T-helper 17 cell (primary cell): Measurements from ENCODE around the gene LARP1B. TPM values are rescaled to one million over a fixed set of nuclear protein-coding genes. Genes with fewer than 3 reads are reported as not detected.
"Not testable (repeated sequence)": the region's sequence is repeated elsewhere in the genome, so short reads cannot be mapped to it uniquely, and the experiment has no call there.

Experiments used
- ATAC-seq: fragments of 150-1000 bp; cut with Tn5 transposase; 2 replicates; pipeline ENCODE4 v1.10.0; 2021; ENCODE audit warnings: mild to moderate bottlenecking, moderate library complexity
- DNase-seq, 3 donors: peaks; one replicate each; pipeline versions ENCODE4 v3.0.0 to v3.0.0-alpha.2; 2020 to 2021
- H3K9me3 ChIP-seq: one replicate; pipeline ENCODE4 v1.7.0; 2013; ENCODE audit warnings: low read length, mild to moderate bottlenecking; ENCODE audit not compliant: control insufficient read depth, poor library complexity, severe bottlenecking
- H3K27ac Mint-ChIP-seq: one replicate; pipeline ENCODE4 v1.8.0; 2022; ENCODE audit warnings: mild to moderate bottlenecking, moderate library complexity, mixed read lengths
- H3K27me3 Mint-ChIP-seq: one replicate; pipeline ENCODE4 v1.8.0; 2022; ENCODE audit warnings: mixed read lengths
- H3K36me3 Mint-ChIP-seq: one replicate; pipeline ENCODE4 v1.8.0; 2022; ENCODE audit warnings: low read depth, mixed read lengths
- H3K4me1 Mint-ChIP-seq: one replicate; pipeline ENCODE4 v1.8.0; 2022; ENCODE audit warnings: mild to moderate bottlenecking, mixed read lengths
- H3K4me3 Mint-ChIP-seq: one replicate; pipeline ENCODE4 v1.8.0; 2022; ENCODE audit warnings: mild to moderate bottlenecking, moderate library complexity, mixed read lengths
- total RNA-seq, 4 donors: library from RNA in 2 of 4; stranded (reverse) in 2 of 4; gene quantifications; one replicate each; pipeline ENCODE4 v1.2.3 and lab custom pipeline; 2022 to 2026

The LARP1B gene
- 10 to 100 TPM; 11.1 to 13.4 TPM for total RNA-seq
- 27.7 to 48.6 reads per million in 2 donors for total RNA-seq (lab: John Stamatoyannopoulos, UW)

DNA sequence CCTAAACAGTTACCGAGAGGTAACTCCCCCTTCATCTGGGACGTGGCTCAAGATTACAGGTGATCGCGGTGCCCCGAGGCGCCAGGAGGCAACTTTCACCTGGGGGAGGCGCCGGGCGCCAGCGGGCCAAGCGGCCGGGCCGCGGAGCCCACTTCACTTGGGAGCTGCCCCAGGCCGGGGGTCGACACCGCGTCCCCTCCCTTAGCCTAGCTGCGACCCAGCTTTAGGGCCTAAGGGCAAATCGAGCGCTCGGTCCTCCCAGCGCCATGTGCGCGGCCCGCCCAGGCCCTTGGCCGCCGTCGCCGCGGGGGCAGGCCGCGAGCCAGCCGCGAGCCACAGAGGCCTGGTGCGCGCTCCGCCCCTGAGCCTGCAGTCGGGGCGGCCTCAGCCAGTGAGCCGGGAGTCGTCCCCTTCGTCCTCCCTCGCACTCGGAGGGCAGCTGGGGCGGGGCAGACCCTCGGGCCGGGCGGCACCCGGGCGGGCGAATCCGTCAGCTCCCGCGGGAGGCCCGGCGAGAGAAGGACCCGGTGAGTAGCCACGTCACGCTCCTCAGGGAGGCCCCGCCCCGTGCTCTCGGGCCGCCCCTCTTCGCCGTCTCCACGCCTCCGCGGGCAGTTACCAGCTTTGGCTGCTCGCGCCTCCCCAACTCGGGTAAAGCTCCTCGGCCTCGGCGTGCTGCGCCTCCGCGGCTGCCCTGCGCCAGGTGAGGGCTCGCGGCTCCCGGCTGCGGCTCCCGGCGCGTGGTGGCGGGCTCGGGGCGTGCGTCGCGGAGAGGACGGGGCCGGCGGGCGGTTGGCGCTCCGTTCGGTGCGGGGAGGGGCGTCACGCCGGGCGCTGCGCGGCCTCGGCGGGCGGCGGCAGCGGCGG lies at the start of gene LARP1B:
LARP1B (plus strand) TSS at position 614 of the 867 bp plus-strand sequence. CDS start 13,640 bp downstream, outside the sequence.
- peaks cover 8% of the 10 kb centered on the region for H3K4me1 Mint-ChIP-seq
- no peaks in the 10 kb centered on the region for H3K36me3 Mint-ChIP-seq
- no peaks in the 10 kb centered on the region for H3K27me3 Mint-ChIP-seq
- peak within 1 kb of the TSS; percentile 87 for H3K4me3 Mint-ChIP-seq
- H3K9me3 ChIP-seq = no peaks in the 10 kb centered on the region
- ATAC-seq (peak; percentile 90), DNase-seq (peak; percentile 85 to 87 (median 86))
- peak within 1 kb of the TSS; percentile 79 for H3K27ac Mint-ChIP-seq

DNA sequence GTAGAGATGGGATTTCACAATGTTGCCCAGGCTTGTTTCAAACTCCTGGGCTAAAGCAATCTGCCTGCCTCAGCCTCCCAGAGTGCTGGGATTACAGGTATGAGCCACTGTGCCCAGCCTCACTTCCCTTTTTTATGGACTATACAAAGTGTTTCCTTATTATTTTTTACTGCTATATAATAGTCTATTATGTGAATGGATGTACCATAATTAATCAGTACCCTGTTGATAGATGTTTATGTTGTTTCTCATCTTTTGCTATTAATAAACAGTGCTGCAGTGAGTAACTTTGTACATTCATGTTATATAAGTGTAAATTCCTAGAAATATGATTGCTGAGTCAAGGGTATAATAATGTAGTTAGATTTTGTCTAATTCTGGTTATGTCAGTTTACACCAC lies 35.8 kb upstream of the LARP1B start:
- H3K9me3 ChIP-seq = no peaks in the 10 kb centered on the region
- no peak overlapping the region for H3K4me3 Mint-ChIP-seq
- H3K36me3 Mint-ChIP-seq = peaks cover 7% of the 10 kb centered on the region
- no peak for DNase-seq
- no peak for ATAC-seq
- H3K27me3 Mint-ChIP-seq = no peaks in the 10 kb centered on the region
- no peaks in the 10 kb centered on the region for H3K4me1 Mint-ChIP-seq
- no peak overlapping the region for H3K27ac Mint-ChIP-seq

DNA sequence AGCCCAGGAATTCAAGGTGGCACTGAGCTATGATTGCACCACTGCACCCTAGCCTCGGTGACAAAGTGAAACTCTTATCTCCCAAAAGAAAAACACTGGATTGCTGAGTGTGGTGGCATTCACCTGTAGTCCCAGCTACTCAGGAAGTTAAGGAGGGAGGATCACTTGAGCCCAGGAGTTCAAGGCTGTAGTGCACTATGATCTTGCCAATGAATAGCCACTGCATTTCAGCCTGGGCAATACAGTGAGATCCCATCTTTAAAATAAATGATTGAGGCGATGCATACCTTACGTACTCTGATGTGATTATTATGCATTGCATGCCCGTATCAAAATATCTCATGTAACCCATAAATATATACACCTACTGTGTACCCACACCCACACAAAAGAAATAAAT lies 31.2 kb upstream of the LARP1B start:
- peaks cover 3% of the 10 kb centered on the region for H3K4me1 Mint-ChIP-seq
- peaks cover 3% of the 10 kb centered on the region for H3K36me3 Mint-ChIP-seq
- DNase-seq (no peak), ATAC-seq (no peak)
- H3K4me3 Mint-ChIP-seq = no peak overlapping the region
- H3K27me3 Mint-ChIP-seq = no peaks in the 10 kb centered on the region
- H3K27ac Mint-ChIP-seq = no peak overlapping the region
- no peaks in the 10 kb centered on the region for H3K9me3 ChIP-seq

DNA sequence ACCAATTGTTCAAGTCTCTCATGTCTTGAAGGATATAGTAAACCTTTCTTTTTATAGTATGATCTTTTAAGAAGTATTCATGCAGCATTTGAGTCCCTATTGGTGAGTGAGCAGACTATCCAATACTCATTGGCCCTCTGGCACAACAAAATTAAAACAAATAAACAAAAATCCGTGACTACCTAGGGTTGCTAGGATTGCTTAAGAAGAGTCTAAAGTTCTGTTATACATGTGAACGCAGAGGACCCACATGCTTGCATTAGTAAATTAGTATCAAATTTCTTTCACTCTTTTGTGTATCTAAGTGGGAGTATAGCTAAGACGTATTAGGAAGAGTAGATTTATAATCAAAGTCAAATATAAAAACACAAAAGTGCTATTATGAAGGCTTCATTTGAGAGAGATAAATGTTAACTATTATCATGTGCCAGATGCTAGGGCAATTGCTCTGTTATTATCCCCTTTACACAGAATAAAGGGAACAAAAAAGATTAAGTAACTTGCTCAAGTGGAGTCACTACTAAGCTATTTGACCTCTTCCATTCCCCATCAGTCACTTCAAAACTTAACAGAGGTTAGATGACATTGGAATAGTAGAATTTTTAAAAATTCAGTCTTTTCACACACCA lies 29.2 kb upstream of the LARP1B start:
- Mint-ChIP-seq H3K4me3 (no peak overlapping the region), H3K4me1 (peaks cover 3% of the 10 kb centered on the region), H3K27me3 (no peaks in the 10 kb centered on the region), H3K36me3 (peaks cover 3% of the 10 kb centered on the region), H3K27ac (no peak overlapping the region)
- H3K9me3 ChIP-seq = no peaks in the 10 kb centered on the region
- no peak for DNase-seq
- ATAC-seq = no peak

DNA sequence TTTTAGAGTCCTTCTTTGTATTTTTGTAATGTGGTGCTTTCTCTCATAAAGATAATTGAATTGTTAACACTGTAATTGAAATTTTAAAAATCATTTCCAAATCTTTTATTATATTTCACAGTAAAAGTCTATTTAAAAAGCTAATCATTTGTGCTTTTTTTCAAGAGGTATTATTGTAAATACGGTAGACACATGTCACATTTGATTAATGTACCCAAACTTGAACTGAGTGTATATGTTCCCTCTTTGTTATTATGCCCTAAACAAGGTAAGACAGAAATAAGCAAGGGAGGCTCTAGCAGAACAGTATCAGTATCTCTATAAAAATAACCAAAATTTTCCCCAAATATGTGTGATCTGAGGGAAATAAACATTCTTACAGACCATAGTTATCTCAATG lies 21.5 kb upstream of the LARP1B start:
- no peaks in the 10 kb centered on the region for H3K9me3 ChIP-seq
- no peak overlapping the region for H3K27ac Mint-ChIP-seq
- H3K4me3 Mint-ChIP-seq = no peak overlapping the region
- ATAC-seq = no peak
- H3K36me3 Mint-ChIP-seq = no peaks in the 10 kb centered on the region
- no peaks in the 10 kb centered on the region for H3K4me1 Mint-ChIP-seq
- no peak for DNase-seq
- H3K27me3 Mint-ChIP-seq = no peaks in the 10 kb centered on the region

DNA sequence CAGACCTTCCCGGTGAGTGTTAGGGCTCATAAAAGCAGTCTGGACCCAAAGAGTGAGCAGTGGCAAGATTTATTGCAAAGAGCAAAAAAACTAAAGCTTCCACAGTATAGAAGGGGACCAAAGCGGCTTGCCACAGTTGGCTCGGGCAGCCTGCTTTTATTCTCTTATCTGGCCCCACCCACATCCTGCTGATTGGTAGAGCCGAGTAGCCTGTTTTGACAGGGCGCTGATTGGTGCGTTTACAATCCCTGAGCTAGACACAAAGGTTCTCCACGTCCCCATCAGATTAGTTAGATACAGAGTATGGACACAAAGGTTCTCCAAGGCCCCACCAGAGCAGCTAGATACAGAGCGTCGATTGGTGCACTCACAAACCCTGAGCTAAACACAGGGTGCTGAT lies 14.1 kb upstream of the LARP1B start:
- peak overlapping the region; percentile 29 for H3K27ac Mint-ChIP-seq
- DNase-seq, H3K9me3 ChIP-seq, ATAC-seq, H3K36me3 Mint-ChIP-seq, H3K4me1 Mint-ChIP-seq, H3K4me3 Mint-ChIP-seq, H3K27me3 Mint-ChIP-seq: not testable (repeated sequence)

DNA sequence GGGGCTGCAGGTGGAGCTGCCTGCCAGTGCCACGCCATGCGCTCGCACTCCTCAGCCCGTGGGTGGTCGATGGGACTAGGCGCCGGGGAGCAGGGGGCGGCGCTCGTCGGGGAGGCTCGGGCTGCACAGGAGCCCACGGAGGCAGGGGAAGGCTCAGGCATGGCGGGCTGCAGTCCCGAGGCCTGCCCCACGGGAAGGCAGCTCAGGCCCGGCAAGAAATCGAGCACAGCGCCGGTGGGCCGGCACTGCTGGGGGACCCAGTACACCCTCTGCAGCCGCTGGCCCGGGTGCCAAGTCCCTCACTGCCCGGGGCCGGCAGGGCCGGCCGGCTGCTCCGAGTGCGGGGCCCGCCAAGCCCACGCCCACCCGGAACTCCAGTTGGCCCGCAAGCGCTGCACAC lies 13.6 kb upstream of the LARP1B start:
- not testable (repeated sequence) for ATAC-seq, H3K27ac Mint-ChIP-seq, H3K4me1 Mint-ChIP-seq, H3K36me3 Mint-ChIP-seq, DNase-seq, H3K4me3 Mint-ChIP-seq, H3K9me3 ChIP-seq, H3K27me3 Mint-ChIP-seq

DNA sequence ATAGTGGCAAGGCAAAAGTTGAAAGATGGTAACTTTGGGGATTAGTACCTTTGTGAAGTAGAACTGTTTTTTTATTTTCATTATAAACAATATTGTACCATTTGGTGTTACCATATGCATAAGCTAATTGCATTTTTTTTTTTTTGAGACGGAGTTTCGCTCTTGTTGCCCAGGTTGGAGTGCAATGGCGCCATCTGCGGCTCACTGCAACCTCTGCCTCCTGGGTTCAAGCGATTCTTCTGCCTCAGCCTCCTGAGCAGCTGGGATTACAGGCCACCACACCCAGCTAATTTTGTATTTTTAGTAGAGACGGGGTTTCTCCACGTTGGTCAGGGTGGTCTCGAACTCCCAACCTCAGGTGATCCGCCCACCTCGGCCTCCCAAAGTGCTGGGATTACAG lies 9.9 kb upstream of the LARP1B start:
- not testable (repeated sequence) for H3K27me3 Mint-ChIP-seq, H3K4me3 Mint-ChIP-seq, ATAC-seq, DNase-seq, H3K9me3 ChIP-seq, H3K27ac Mint-ChIP-seq, H3K36me3 Mint-ChIP-seq, H3K4me1 Mint-ChIP-seq

DNA sequence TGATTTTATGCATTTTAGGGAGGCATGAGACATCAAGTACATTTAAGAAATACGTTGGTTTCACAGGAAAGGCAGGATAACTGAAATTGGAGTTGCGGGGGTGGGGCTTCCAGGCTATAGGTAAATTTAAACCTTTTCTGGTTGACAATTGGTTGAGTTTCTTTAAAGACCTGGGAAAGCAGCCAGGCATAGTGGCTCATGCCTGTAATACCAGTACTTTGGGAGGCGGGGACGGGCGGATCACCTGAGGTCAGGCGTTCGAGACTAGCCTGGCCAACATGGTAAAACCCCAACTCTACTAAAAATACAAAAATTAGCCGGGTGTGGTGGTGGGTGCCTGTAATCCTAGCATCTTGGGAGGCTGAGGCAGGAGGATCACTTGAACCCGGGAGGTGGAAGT lies 6.2 kb upstream of the LARP1B start:
- H3K4me3 Mint-ChIP-seq, H3K9me3 ChIP-seq, ATAC-seq, H3K27ac Mint-ChIP-seq, H3K27me3 Mint-ChIP-seq, H3K36me3 Mint-ChIP-seq, H3K4me1 Mint-ChIP-seq, DNase-seq: not testable (repeated sequence)

DNA sequence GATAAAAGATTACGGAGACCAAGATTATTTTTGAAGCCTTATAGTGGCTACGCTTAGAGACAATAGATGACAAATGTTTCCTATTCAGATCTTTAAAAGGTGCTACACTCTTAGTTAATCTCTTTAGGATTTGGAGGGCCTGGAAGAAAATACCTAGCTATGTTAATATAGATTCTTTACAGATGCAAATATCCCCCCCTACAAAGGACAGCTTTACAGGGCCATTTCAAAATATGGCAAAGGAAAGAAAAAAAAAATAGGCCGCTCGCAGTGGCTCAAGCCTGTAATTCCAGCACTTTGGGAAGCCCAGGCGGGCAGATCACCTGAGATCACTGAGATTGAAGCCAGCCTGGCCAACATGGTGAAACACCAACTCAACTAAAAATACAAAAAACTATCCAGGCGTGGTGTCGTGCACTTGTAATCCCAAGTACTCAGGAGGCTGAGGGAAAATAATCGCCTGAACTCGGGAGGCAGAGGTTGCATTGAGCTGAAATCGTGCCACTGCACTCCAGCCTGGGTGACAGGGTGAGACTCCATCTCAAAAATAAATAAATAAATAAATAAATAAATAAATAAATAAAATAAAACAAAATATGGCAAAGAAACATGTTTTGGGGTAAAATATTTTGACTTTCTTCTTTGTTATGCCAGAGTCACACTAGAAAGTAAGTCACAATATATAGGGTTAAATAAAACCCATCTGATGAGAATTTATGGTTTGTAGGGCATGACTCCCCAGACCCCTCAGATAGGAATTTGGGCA lies 5.5 kb upstream of the LARP1B start:
- not testable (repeated sequence) for H3K4me3 Mint-ChIP-seq, ATAC-seq, H3K27me3 Mint-ChIP-seq, H3K9me3 ChIP-seq, DNase-seq, H3K36me3 Mint-ChIP-seq, H3K27ac Mint-ChIP-seq, H3K4me1 Mint-ChIP-seq

DNA sequence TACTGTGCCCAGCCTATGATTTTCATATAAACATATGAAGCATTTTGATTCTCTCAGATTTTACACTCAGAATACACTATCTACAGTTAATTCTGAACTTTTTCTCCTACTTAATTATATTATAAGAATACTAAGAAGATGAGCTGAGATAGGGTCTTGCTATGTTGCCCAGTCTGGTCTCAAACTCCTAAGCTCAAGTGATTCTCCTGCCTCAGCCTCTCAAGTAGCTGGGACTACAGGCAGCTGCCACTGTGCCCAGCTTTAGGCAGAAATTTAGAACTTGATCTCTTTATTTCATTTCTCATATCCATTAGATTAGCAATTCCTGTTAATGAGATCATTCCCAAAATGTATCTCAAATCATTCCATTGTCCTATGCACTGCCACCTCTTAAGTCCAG lies 4.7 kb upstream of the LARP1B start:
- Mint-ChIP-seq H3K4me3 (no peak overlapping the region), H3K27ac (no peak overlapping the region), H3K27me3 (no peaks in the 10 kb centered on the region), H3K36me3 (no peaks in the 10 kb centered on the region), H3K4me1 (peaks cover 2% of the 10 kb centered on the region)
- DNase-seq = no peak
- H3K9me3 ChIP-seq = no peaks in the 10 kb centered on the region
- no peak for ATAC-seq

DNA sequence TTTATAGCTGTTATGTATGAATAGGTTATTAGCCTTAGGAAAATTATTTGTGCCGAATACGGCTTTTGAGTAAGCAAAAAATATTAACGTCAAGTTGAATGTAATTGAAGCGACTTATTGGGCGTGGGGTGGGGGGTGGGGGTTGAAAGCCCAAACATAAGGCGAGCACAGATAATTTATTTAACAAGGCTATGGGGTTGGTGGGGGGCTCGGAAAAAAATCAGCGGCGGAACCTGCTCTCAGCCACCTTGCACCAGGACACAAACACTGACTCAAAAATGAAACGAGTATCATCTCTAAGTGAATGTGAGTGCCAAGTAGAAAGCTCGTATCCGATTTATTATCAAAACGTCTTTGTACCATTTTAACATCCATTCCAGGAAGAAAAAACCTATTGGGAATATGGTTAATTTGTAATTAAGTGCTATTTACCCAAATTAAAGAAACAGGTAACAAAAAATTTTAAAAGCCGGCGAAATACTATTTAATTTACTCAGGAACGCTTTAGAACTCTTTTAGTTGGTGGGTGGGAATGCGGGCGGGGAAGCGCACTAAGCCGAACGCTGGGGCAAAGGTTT lies 902 bp upstream of the LARP1B start:
- Mint-ChIP-seq H3K4me1 (peaks cover 5% of the 10 kb centered on the region), H3K27ac (peak overlapping the region; percentile 29), H3K27me3 (no peaks in the 10 kb centered on the region), H3K36me3 (no peaks in the 10 kb centered on the region), H3K4me3 (peak overlapping the region; percentile 86)
- ATAC-seq (no peak), DNase-seq (no peak)
- H3K9me3 ChIP-seq = no peaks in the 10 kb centered on the region
